Stimulated activated CD4-positive, alpha-beta T cell treated with anti-CD3 and anti-CD28 coated beads, Interleukin-15, amount 100 ng/mL, for 48 hours (primary cell): ENCODE results near the gene CDC45.

Experiments used
- DNase-seq, 2 donors: peaks; one replicate each; pipeline ENCODE4 v3.0.0-alpha.2; 2020; ENCODE audit warnings: low read depth in 2 of 2

The CDC45 gene

GRCh38 chr22:19515654-19516377, 36.1 kb downstream of the CDC45 start:
- no peak for DNase-seq

- DNase-seq = no peak
These were observed 36.9 kb downstream of the CDC45 start for GRCh38 chr22:19516378-19517170.

- DNase-seq = no peak
These were observed 37.4 kb downstream of the CDC45 start for GRCh38 chr22:19517171-19517500.

- no peak for DNase-seq
These were observed 38.3 kb downstream of the CDC45 start for GRCh38 chr22:19517919-19518611.

GRCh38 chr22:19518635-19519034, 38.9 kb downstream of the CDC45 start:
- no peak for DNase-seq

GRCh38 chr22:19519041-19519926, 39.6 kb downstream of the CDC45 start:
- DNase-seq = no peak

GRCh38 chr22:19520007-19520406, 40.3 kb downstream of the CDC45 start:
- no peak for DNase-seq

- no peak for DNase-seq
These were observed 41.0 kb downstream of the CDC45 start for GRCh38 chr22:19520566-19521305.

GRCh38 chr22:19522190-19522880, 42.6 kb downstream of the CDC45 start:
- DNase-seq = no peak

GRCh38 chr22:19522881-19523239, 43.1 kb downstream of the CDC45 start:
- DNase-seq = no peak

- no peak for DNase-seq
These were observed 43.8 kb downstream of the CDC45 start for GRCh38 chr22:19523240-19524169.

- no peak for DNase-seq
These were observed 44.7 kb downstream of the CDC45 start, which contains the start of gene CLDN5 for GRCh38 chr22:19524170-19525115. CLDN5 (minus strand) TSS chr22:19524410; CDS start chr22:19524255, 155 bp downstream.

GRCh38 chr22:19525116-19525660, 45.5 kb downstream of the CDC45 start:
- no peak for DNase-seq

GRCh38 chr22:19525666-19526065, 45.9 kb downstream of the CDC45 start:
- DNase-seq = no peak

- no peak for DNase-seq
These were observed 46.5 kb downstream of the CDC45 start for GRCh38 chr22:19526076-19526701.

GRCh38 chr22:19526702-19527111, 47.0 kb downstream of the CDC45 start:
- DNase-seq = no peak

GRCh38 chr22:19527321-19527721, 47.6 kb downstream of the CDC45 start:
- DNase-seq = no peak
